ENCODE data around the gene IFIT2. TPM values are rescaled to one million over a fixed set of nuclear protein-coding genes. Genes with fewer than 3 reads are reported as not detected.

The IFIT2 gene
- polyA plus RNA-seq, 3 donors: 9.7 to 25.2 (median 15.5) TPM

GRCh38 chr10:89258881-89259280, 43.0 kb upstream of the IFIT2 start:
- Histone ChIP-seq H3K4me1 (ENCODE audit: control insufficient read depth in 1 of 2, insufficient read depth in 2 of 2, low read length in 2 of 2) (peaks cover 36 to 44% of the 10 kb centered on the region in 2 donors), H2AFZ (ENCODE audit: insufficient read depth, low read depth, low read length, poor library complexity, severe bottlenecking) (no peak overlapping the region), H3K9me3 (replicated peaks in 1 of 2; ENCODE audit: control insufficient read depth in 1 of 2, insufficient read depth in 1 of 2, low read length in 2 of 2) (peaks cover 0 to 7% of the 10 kb centered on the region in 2 donors), H4K20me1 (ENCODE audit: insufficient read depth, low read length) (no peaks in the 10 kb centered on the region), H3K4me3 (replicated peaks in 1 of 3; ENCODE audit: low read depth in 2 of 3, low read length in 3 of 3) (no peak overlapping the region), H3K79me2 (ENCODE audit: insufficient read depth, low read length) (no peaks in the 10 kb centered on the region), H3K9ac (ENCODE audit: insufficient read depth, low read length, poor library complexity, severe bottlenecking) (no peak overlapping the region), H3K36me3 (replicated peaks in 1 of 2; ENCODE audit: control insufficient read depth in 1 of 2, insufficient read depth in 2 of 2, low read length in 2 of 2) (no peaks in the 10 kb centered on the region), H3K27ac (ENCODE audit: low read depth in 1 of 2, low read length in 2 of 2) (no peak overlapping the region), H3K4me2 (replicated peaks; ENCODE audit: extremely low read depth, low read length, poor library complexity, severe bottlenecking) (no peak overlapping the region), H3K27me3 (ENCODE audit: control insufficient read depth in 2 of 2, insufficient read depth in 2 of 2, low read length in 2 of 2) (no peaks in the 10 kb centered on the region)
- H3K27ac Mint-ChIP-seq: no peak overlapping the region
- no CpG with 5 or more reads among the region's 1 CpG for WGBS (ENCODE audit: insufficient coverage)
- no peak for DNase-seq
- H3K36me3 Mint-ChIP-seq: no peaks in the 10 kb centered on the region
- H3K4me3 Mint-ChIP-seq: no peak overlapping the region
- intact Hi-C loops (cut with micrococcal nuclease): loop anchor here in 1 of 2 donors (5.0 kb wide), 1 partner anchor 43 kb away; the partner anchor contains the start of gene IFIT2
- TF ChIP-seq CTCF (IDR thresholded peaks at IDR 0.05): no peak
- peaks cover 38% of the 10 kb centered on the region for H3K4me1 Mint-ChIP-seq
- H3K9me3 Mint-ChIP-seq: peaks cover 3 to 8% (median 4%) of the 10 kb centered on the region in 7 donors
- no peaks in the 10 kb centered on the region for H3K27me3 Mint-ChIP-seq (ENCODE audit: low read depth in 3 of 3)

GRCh38 chr10:89262086-89263051, 39.5 kb upstream of the IFIT2 start:
- 100% methylated on average over 1 of the region's 5 CpGs for WGBS (ENCODE audit: insufficient coverage)
- Mint-ChIP-seq H3K4me3 (no peak overlapping the region), H3K4me1 (peaks cover 17% of the 10 kb centered on the region), H3K27me3 (ENCODE audit: low read depth in 3 of 3) (no peaks in the 10 kb centered on the region), H3K27ac (no peak overlapping the region), H3K9me3 (peaks cover 0 to 9% (median 7%) of the 10 kb centered on the region in 7 donors), H3K36me3 (peaks cover 0 to 3% of the 10 kb centered on the region in 2 donors)
- Histone ChIP-seq H3K27me3 (ENCODE audit: control insufficient read depth in 2 of 2, insufficient read depth in 2 of 2, low read length in 2 of 2) (no peaks in the 10 kb centered on the region), H3K9ac (ENCODE audit: insufficient read depth, low read length, poor library complexity, severe bottlenecking) (no peak overlapping the region), H4K20me1 (ENCODE audit: insufficient read depth, low read length) (no peaks in the 10 kb centered on the region), H3K36me3 (replicated peaks in 1 of 2; ENCODE audit: control insufficient read depth in 1 of 2, insufficient read depth in 2 of 2, low read length in 2 of 2) (no peaks in the 10 kb centered on the region), H3K27ac (ENCODE audit: low read depth in 1 of 2, low read length in 2 of 2) (no peak overlapping the region), H3K4me2 (replicated peaks; ENCODE audit: extremely low read depth, low read length, poor library complexity, severe bottlenecking) (no peak overlapping the region), H3K79me2 (ENCODE audit: insufficient read depth, low read length) (no peaks in the 10 kb centered on the region), H3K4me3 (replicated peaks in 1 of 3; ENCODE audit: low read depth in 2 of 3, low read length in 3 of 3) (no peak overlapping the region), H3K9me3 (replicated peaks in 1 of 2; ENCODE audit: control insufficient read depth in 1 of 2, insufficient read depth in 1 of 2, low read length in 2 of 2) (peaks cover 8 to 12% of the 10 kb centered on the region in 2 donors), H2AFZ (ENCODE audit: insufficient read depth, low read depth, low read length, poor library complexity, severe bottlenecking) (no peak overlapping the region), H3K4me1 (ENCODE audit: control insufficient read depth in 1 of 2, insufficient read depth in 2 of 2, low read length in 2 of 2) (peaks cover 12 to 18% of the 10 kb centered on the region in 2 donors)
- no peak for TF ChIP-seq CTCF (IDR thresholded peaks at IDR 0.05)
- intact Hi-C loops (cut with micrococcal nuclease): no loop called here
- no peak for DNase-seq

Measured in CD14-positive monocyte (primary cell).